Hematopoietic multipotent progenitor cell treated with erythropoietin and hydrocortisone succinate and interleukin-3 and kit ligand, for 15 days (in vitro differentiated cells): ENCODE data around the gene CCDC120.
A peak's percentile ranks its signal among the peaks of the same experiment; 100 is the strongest.

Experiments
- DNase-seq: peaks from one replicate; pipeline ENCODE4 v3.0.0-alpha.2; 2015; ENCODE audit warnings: low spot score

CCDC120 gene

GRCh38 chrX:49102190-49102589 is 43.4 kb downstream of the CCDC120 start:
- no peak for DNase-seq

GRCh38 chrX:49103637-49104036 is 44.8 kb downstream of the CCDC120 start:
- DNase-seq: no peak

GRCh38 chrX:49106296-49106695 is 47.5 kb downstream of the CCDC120 start:
- no peak for DNase-seq

- peak; percentile 35 for DNase-seq
Measured at GRCh38 chrX:49106930-49107329, 48.1 kb downstream of the CCDC120 start.

GRCh38 chrX:49108641-49109040 is 49.8 kb downstream of the CCDC120 start:
- no peak for DNase-seq

GRCh38 chrX:49110417-49110816 is 51.6 kb downstream of the CCDC120 start:
- no peak for DNase-seq

GRCh38 chrX:49111791-49112190 is 53.0 kb downstream of the CCDC120 start:
- no peak for DNase-seq

- DNase-seq: no peak
Measured at GRCh38 chrX:49116076-49116475, 57.3 kb downstream of the CCDC120 start.

- peak; percentile 55 for DNase-seq
Measured at GRCh38 chrX:49116716-49117115, 57.9 kb downstream of the CCDC120 start.

- peak; percentile 12 for DNase-seq
Measured at GRCh38 chrX:49117581-49117980, 58.8 kb downstream of the CCDC120 start.
